ENCODE data around the gene CACNG6.
"Not testable (repeated sequence)": the region's sequence is repeated elsewhere in the genome, so short reads cannot be mapped to it uniquely, and the experiment has no call there.

The CACNG6 gene, protein sequence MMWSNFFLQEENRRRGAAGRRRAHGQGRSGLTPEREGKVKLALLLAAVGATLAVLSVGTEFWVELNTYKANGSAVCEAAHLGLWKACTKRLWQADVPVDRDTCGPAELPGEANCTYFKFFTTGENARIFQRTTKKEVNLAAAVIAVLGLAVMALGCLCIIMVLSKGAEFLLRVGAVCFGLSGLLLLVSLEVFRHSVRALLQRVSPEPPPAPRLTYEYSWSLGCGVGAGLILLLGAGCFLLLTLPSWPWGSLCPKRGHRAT

DNA sequence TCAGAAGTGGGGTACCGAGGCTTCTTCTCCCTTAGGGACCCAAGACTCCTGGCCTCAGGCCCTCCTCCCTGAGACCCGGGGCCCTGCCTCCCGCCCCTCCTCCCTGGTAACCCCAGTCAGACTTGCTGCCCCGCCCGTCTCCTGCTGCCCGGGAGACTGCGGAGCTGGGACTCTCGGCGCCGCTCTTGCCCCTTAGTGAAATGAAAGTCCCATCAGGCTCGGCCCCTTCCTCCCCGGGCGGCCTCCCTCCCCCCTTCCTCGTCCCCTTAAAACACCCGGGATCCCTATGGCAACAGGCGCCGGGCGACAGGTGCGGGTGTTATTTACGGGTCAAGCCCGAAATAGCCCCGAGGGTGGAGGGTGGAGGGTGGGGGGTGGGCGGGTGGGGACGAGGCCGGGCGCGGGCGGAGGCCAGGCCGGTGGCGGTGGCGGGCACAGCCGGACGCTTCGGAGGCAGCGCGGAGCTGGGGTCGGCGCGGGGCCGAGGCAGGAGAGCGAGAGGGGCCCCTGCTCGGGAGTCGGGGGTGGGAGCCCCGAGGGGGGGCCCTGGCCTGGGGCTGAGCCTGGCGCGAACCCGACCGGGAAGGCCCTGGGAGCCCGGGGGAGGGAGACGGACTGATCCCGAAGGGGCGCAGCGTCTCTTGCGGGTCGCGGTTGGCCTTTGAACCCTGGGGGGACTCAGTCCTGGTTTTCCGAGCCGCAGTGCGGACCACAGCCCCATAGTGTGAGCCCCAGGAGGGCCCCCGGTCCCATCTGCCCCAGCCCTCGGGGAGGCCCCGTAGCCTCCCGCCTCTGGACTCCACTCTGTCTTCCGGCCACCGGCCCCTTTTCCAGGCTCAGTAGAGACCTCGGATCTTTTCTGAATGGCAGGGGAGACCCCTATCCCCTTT lies at the start of gene CACNG6:
Gene CACNG6, plus strand, starts transcription at position 414 of the 890 bp plus-strand sequence. CDS start 1,241 bp downstream, outside the sequence.
- no peak for DNase-seq

DNA sequence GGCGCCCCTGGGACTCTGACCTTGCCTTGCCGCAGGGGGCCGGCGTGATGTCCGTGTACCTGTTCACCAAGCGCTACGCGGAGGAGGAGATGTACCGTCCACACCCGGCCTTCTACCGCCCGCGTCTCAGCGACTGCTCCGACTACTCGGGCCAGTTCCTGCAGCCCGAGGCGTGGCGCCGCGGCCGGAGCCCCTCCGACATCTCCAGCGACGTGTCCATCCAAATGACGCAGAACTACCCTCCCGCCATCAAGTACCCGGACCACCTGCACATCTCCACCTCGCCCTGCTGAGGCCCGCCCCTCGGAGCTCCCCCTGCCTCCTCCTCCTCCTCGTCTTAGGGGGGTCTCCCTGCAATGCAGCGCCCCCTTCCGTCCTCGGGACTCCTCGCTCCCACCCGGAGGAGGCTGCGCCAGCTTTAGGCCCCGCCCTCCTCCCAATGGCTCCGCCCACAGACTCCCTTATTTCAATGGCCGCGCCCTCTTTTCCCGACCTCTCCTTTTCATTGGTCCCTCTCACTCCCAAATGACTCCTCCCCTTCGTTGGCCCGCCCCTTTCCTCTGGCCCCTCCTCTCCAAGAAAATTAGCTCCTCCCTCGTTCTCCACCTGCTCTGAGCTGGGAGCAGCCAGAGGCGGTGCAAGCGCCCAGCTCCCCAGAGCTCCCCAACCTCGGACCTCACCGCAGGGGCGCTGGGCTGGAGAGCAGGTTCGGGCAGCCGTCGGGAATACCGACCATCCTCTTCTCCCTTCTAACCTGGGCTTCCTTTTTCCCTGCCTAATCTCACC lies 49.2 kb upstream of the CACNG6 start:
- no peak for DNase-seq

DNA sequence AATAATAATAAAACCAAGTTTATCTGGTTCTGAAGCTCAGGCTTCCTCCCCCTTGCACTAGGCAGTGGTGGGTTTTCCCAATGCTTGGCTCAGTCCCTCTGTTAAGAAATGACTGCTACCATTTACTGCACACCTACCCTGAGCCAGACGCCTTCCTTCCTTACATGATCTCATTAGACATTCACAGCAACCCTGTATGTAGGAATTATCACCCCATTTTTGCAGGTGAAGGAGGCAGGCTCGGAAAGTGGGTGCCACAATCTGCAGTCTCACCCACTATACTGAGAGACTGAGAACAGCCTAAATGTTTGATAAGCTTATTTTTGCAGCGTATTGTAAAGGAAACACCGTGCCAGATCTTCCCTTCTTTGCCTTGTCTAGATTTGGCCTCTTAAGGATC lies 47.0 kb upstream of the CACNG6 start:
- DNase-seq, result no peak

DNA sequence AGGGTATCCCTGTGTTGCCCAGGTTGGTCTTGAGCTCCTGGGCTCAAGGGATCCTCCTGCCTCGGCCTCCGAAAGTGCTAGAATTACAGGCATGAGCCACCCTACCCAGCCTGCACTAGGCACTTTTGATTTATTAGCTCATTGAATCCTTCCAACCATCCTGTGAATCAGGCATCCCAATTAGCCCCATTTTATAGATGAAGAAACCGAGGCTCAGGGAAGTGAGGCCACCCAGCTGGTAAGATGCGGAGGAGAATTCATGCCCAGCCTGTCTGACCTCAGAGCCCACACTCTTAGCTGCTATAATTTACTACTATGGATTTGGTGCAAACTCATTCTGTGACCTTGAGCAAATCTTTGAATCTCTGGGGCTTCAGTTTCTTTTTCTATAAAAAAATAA lies 46.5 kb upstream of the CACNG6 start:
- DNase-seq, result no peak

DNA sequence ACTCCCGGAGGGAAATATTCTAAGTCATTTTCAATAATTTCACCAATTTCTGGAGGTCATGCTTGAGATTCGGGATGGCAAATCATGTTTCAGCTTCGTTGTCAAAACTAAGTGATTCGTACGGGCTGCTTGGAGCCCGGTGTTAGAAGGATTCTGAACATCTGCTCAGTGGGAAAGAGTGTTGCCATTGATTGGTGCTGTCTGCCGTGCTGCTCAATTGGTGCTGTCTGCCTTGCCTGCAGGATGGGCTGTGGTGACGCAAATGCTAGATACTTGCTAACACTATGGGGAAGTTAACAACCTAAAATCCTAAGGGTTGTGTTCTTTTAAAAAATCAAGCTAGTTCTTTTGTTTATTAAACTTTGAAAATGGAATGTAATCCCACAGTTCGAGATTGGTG lies 46.0 kb upstream of the CACNG6 start:
- no peak for DNase-seq

DNA sequence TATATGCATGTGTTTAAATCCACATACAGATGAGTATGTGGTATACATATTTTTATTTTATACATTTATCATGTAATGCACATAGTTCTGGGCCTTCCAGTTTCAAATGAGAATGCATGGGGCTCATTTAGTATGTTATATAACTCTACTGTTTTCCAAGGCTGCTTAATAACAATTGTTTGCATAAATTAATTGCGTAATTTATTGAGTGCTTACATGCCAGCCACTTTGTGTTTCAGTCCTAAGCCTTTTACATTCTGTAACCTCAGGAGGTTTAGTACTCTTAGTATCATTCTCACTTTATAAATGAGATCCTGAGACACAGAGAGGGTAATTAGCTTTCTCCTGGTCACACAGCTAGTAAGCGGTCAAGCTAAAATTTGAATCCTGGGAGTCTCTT lies 45.4 kb upstream of the CACNG6 start:
- no peak for DNase-seq

DNA sequence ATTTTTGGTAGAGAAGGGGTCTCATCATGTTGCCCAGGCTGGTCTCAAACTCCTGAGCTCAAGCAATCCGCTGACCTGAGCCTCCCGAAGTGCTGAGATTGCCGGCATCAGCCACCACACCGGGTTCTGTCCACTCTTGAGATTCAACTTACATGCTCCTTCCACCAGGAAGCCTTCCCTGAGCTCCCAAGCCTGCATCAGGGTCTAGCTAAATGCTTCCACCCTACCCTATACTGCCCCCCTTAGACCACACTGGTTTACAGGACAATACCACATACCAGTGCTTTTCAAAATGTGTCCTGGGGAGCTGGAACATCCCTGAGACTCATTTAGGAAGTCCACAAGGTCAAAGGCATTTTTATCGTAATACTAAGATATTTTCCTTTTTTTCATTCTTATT lies 43.8 kb upstream of the CACNG6 start:
- no peak for DNase-seq

DNA sequence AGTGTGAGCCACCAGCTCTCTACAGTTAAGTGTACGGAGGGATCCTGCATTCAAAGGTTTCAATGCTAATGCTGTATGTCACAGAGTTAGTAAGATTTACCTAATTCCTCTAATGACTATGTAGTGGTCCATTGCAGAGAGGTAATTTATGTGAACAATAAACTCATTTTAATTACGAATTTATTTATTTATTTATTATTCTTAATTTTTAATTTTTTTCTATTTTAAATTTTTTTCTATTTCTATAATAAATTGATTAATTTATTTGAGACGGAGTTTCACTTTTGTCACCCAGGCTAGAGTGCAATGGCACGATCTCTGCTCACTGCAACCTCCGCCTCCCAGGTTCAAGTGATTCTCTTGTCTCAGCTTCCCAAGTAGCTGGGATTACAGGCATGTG lies 42.8 kb upstream of the CACNG6 start:
- DNase-seq, result not testable (repeated sequence)

DNA sequence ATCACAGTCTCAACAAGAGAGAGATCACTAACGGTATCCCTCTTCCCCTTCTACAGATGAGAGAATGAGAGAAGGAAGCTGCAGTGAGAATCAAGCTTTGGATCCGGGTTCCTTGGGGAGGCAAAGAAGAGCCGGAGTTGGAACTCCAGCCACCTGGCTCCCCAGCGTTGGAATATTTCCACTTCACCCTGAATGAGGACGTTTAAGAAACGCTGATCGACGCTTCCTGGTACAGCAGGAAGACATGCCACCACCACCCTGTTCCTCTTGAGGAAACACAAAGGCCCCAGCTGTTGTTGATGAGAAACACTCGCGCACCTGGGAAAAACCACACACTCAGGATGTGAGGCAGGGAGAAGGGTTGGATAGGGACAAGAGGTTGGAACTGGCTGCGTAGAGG lies 40.0 kb upstream of the CACNG6 start:
- no peak for DNase-seq

DNA sequence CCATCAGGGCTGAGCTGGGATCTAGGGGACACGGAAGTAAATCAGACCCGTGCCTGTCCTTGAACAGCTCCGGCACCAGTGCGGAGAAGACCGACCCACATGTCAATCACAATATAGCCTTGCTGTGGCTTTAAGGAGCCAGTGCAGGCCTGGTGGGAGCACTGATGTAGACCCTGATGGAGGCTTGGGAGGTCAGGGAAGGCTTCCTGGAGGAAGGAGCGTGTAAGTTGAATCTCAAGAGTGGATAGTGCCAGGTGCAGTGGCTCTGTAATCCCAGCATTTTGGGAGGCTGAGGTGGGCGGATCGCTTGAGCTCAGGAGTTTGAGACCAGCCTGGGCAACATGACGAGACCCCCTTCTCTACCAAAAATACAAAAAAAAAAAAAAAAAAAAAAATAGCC lies 39.5 kb upstream of the CACNG6 start:
- no peak for DNase-seq

DNA sequence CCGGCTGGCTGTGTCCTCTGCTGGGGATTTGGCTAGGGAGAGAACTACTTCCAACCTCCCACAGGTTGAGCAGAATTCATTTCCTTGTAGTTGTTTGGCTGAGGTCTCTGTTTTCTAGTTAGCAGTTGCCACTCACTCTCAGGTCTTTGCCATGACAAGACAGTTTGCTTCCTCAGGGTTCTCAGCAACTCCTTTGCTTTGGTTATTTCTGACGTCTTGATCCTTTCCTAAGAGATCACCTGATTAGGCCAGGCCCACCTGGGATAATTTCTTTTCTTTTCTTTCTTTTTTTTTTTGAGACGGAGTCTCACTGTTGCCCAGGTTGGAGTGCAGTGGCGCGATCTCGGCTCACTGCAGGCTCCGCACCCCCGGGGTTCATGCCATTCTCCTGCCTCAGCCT lies 38.1 kb upstream of the CACNG6 start:
- no peak for DNase-seq

DNA sequence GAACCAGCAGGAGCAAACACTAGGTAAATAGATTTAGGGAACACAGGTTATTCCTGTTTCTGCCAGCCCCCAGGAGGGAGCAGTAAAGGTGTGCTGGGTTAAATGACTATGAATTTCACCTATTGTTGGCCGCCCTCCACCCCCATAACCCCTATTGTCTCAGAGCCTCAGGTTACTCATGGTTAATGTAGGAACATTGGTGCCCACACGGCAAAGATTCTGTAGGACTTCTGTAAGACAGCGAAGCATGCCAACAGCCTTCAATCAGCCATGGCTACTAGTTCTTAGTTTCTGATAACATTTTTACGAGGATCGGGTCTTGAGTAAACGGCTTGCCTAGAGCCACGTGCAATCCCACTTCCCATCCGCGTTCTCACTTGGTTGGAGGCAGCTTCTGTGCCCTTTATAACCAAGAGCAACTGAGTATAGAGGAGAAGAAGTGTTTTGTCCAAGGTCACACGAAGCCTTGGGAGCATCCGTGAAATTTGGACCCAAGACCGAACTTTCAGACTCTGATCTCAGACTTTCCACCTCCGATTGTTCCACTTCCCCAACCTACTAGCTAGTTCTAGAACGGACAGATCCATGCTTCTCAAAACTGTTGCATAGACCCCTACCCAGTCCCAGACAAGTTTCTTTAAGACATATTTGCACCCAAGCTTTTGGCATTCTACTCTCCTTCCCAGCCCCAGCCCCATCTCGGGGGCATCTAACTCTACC lies 33.8 kb upstream of the CACNG6 start:
- DNase-seq, result no peak

DNA sequence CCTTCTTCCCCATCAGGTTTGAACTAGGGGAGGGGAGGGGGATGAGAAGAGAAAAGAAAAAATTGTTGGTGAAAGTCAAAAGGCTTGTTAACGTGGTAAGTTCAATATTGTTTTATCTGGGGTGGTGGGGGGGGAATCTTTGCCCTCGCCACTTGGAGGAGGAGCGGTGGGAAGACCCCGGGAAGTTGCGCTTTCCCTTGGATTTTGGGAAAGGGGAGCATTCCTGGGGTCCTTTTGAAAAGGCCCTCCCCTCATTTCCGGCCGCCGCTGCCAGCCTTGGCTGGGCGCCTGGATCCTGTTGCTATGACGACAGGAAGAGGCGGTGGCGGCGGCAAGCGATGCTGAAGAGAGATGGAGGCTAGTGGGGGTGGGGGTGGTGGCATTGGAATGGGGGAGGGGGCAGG lies 33.3 kb upstream of the CACNG6 start:
- DNase-seq, result no peak

DNA sequence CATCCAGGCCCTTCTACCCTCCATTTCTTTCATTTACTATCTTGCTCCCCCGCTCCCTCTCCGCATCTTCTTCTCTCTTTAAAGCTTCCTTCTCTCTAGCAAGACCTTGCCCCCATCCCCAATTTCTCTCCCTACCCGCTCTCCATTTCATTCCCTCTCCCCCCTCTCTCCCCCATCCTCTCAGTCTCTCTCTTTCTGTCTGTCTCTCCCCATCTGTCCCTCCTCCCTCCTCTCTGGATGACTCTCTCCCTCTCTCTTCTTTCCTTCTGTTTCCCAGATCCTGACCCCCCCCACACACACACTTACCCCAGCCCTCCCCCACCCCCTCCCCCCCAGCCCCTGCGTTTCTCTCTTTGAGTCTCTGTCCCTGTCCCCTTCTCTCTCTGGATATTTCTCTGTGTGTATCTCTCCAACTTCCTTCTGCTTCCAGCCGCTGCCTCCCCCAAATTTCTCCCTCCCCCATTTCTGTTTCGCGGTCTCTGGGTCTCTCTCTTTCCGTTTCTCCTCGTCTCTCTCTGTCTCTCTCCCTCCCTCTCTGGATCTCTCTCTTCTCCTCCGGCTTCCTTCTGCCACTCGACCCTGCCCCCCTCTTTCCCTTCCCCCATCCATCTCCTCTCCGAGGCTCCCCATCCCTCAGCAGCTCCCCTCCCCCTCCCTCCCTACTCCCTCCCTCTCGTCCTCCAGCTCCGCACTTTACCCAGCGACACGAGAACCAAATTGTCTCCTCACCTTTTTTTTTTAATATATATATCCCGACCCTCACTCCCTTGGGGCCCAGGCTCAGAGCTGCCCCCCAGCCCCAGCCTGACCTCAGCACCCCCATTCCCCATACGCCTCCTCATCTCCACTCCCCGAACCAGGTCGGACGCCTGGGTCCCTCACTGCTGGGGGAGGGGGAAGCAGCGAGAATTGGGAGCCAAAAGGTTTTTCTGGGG lies 32.3 kb upstream of the CACNG6 start:
- DNase-seq, result no peak

DNA sequence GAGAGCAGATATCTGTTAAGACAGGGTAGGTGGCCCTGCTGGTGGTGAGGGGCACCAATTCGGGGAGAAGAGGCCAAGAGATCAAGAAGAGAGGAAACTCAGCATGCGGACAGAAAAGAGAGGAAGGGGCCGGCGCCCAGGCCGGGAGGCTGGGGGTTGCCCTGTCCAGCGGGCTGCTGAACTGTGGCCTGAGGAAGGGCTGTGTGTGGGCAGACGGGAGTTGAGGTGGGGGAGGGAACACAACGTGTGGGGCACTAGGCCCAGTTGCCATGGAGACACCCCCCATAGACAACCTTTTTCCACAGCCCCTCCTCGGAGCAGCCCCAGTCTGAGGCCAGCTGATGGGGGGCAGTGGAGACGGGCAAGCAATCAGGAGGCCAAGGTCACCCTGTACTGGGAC lies 31.2 kb upstream of the CACNG6 start:
- DNase-seq, result no peak

DNA sequence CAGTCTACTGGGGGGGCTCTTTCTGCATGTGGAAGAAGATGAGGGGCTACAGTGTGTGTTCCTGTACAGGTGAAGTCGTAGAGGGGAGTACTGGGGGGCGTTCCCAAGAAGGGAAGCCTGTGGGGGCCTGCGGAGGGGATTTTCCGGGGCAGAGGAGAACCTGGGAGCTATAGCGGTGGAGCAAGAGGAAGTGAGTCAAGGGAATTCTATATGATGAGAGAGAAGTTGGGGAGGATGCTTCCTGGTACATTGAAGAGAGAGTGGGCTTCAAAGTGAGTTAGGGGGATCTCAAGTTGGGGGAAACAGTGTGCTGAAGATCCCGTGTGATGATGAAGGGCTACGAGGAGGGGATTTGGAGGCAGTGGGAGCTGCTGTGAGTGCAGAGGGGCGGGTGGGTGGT lies 30.6 kb upstream of the CACNG6 start:
- no peak for DNase-seq

DNA sequence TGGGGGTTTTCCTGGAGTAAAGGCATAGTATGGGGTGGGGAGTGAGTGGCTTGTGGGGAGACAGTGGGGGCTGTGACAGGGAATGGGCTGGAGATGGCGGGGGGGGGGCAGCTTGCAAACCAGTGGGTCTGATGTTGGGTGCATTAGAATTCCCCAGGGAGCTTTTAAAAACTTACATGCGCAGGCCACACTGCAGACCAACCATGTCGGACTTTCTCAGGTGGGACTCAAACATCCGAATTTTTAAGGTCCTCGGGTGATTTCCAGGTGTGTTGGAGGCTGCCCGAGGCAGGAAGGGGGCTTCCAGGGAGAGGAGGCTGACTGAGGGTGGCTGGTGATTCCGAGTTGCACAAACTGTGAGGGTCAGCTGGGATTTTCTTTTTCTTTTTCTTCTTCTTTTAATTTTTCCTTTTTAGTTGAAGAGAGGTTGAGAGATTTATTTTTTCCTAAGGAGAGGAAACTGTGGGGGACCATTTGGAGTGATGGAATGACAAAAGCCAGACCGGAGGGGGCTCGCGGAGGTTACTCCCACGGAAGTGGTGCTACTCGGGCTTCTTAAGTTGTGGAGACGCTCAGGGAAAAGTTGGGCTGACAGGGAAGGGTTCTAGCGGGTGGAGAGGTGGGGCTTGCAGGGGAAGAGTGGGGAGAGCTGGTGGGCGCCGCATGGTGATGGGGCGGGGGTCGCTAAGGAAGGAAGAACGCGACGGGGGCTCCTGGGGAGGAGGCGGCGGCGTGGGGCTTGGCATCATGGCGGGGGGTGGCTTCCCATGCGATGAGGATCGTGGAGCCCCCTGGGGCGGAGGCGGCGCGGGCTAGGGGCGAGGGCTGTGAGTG lies 29.7 kb upstream of the CACNG6 start:
- DNase-seq, result no peak

DNA sequence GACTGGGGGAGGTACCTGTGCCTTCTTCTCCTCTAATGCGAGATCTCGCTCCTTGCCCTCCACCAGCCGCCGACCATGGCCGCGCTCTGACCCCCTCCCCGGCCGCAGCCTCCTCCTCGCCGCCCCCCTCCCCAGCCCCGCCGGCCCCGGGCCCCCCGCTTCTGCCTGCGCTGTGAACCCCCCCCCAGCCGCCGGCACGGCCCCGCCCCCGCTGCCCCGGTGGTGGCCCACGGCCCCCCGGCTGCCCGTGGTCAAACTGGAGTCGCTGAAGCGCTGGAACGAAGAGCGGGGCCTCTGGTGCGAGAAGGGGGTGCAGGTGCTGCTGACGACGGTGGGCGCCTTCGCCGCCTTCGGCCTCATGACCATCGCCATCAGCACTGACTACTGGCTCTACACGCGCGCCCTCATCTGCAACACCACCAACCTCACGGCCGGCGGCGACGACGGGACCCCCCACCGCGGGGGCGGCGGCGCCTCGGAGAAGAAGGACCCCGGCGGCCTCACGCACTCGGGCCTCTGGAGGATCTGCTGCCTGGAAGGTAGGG lies 28.5 kb upstream of the CACNG6 start, which contains the start of gene CACNG8:
Gene CACNG8, plus strand, starts transcription at position 51 of the 545 bp plus-strand sequence.
- no peak for DNase-seq

DNA sequence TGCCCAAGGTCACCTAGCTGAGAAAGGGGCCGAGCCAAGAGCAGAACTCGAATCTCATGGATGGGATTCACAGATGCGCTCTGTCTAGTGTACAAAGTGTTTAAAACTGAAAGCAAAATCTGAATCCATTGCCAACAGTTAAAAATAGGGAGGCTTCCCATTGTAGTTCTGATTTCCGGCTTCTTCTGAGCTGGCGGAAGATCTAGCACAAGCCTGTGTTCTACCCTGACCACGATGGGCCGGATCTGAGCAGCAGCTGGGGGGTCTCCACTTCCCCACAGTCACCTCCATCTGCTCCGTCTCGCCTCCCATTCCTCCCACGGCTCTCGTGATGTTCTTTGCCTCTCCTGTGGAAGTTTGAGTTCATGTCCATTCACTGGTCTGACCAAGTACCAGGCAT lies 26.3 kb upstream of the CACNG6 start:
- DNase-seq, result no peak

DNA sequence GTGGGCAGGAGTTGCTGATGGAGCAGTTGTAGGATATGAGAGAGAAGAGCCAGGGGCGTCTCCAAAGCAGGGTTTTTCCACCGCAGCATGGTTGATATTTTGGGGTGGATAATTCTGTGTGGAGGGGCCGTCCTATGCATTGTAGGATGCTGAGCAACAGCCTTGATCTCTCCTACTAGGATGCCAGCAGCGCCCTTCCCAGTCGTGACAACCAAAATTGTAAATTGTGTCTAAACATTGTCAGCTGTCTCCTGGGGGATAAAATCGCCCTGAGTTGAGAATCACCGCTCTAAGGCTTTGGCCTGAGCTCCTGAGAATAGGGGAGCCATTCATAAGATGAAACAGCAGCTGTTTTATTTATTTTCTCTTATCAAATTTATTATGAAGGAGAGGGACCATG lies 24.5 kb upstream of the CACNG6 start:
- DNase-seq, result no peak

All from kidney glomerular epithelial cell (primary cell).